Stimulated activated naive CD4-positive, alpha-beta T cell treated with Interleukin-2 at 50 U/mL for 16 hours (primary cell): Measurements from ENCODE around the gene CFAP57.

ENCODE experiments used
- DNase-seq: peaks from one replicate; lab custom pipeline; 2025; lab: John Stamatoyannopoulos, UW

CFAP57 gene

DNA sequence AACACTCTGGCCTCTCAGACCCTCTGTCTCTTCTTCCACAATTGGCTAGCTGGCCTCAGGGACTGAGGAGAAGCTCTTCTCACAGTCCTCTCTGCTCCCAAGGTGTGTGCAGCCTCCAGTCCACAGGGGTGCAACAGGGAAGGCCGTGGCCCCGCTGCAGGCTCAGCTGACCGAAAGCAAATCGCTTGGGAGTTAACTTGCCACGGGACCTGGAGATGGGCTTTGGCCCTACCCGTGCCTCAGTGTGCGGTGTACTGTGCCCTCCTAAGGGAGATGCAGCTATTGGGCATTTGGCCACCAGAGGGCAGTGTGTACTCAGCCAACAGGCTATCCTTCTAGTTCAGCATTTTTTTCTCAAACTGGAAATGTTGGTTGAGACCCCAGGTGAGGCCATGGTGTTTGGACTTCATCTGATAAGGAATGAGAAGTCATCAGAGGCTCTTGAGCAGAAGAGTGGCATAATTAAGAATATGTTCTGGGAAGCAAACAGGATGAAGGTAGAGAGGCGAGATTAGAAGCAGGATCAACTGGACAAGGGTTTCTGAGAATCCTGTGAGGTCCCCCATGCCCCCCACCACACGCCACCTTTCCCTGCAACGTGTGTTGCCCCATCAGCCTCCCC is 55.1 kb downstream of the CFAP57 start:
- peak; percentile 74 for DNase-seq

DNA sequence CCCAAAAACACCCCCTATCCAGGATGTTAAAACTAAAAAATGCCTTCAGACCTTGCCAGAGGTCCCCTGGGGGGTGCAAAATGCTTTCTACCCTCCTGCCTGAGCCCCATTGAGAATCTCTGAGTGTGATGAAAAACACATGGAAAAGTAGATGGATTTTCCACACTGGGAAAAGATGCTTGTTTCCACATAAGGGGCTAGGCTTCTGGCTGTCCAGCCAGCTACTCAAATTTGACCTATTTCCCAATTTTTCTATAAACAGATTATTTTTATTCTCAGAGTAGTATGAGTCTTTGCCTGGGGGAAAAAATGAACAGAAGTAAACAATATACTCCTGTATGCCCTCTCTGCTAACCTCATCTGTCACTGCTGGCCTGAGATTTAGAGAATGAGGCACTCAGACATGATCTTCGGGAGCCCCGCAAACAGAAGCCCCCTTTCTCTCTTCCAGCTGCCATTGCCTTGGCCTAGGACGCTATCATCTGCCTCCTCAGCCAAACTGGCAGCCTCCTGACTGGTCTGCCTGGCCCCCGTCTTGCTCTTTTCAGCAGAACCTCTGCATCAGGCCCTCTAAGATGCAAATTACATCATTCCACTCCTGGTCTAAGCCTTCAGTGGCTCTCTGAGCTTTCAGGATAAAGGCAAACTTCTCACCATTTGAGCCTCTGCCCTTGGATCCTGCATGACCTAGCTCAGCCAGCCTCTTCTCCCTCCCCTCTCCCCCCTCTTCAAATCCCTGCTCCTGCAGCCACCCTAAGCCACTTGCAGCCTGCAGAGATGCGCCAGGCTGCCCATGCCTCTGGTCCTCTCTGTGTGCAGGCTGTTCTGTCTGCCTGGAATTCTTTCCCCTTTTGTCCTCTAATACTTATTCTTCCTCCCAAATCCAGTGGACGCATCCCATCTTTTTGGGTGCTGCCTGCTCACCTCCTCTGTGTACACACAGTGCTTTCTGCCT is 58.0 kb downstream of the CFAP57 start:
- no peak for DNase-seq

DNA sequence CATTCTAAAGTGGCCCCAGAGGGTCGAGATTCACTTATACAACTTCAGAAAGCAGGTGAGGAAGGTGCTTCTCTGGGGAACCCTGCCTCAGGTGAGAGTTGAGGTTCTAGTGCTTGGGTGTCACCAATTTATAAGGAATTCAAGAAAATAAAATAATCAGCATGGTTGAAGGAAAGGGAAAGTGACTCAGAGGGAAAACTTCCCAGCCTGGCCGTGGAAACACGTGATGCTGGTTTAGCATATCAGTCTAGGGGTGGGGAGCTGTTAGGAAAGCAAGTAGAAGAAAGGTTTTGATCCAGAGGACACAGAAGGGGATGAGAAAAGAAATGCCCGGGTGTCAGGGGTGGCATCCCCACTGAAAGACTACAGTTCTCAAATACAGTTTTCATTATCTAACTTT is 59.9 kb downstream of the CFAP57 start:
- no peak for DNase-seq

DNA sequence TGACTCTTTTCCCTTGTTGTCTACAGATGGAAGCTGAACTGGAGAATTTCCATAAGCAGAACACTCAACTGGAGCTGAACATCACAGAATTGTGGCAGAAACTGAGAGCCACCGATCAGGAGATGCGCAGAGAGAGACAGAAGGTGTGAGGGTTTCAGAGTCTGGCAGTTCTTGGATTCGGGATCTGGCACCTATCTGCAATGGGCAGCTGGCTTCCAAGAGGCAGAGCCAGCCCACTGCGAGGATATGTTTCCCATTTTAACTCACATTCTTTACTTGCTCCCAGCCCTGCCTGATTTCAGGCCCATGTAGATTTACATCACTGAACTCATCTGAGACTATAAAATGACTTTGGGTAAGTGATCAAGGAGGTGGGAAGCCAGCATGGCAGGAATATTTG is 60.4 kb downstream of the CFAP57 start:
- DNase-seq, result no peak

DNA sequence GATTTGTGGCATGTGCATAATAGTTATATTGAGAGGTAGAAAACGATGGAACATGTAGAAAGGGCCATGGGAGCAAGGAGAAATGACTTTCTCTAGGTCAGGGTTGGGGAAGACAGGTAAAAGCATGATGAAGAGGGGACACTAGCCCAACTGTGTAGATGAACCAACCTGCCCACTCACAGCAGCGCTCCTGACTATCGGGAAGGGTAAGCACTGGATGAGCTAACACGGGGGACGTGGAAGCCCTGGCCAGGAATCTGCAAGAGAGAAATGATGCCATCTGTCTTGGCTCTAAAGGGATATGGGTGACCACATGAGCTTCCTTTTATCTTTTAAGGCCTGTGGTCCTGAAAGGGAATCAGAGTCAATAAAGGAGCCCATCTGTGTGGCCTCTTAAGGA is 61.5 kb downstream of the CFAP57 start:
- DNase-seq, result no peak

DNA sequence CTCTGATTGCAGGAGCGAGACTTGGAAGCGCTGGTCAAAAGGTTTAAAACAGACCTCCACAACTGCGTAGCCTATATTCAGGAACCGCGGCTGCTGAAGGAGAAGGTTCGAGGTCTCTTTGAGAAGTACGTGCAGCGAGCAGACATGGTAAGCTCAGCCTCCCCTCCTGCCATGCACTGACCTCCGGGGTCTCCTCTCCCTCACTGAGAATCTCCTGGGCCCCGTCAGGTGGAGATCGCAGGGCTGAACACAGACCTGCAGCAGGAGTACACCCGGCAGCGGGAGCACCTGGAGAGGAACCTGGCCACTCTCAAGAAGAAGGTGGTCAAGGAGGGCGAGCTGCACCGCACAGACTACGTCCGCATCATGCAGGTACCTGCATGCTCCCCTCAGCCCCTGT is 62.1 kb downstream of the CFAP57 start:
- no peak for DNase-seq

DNA sequence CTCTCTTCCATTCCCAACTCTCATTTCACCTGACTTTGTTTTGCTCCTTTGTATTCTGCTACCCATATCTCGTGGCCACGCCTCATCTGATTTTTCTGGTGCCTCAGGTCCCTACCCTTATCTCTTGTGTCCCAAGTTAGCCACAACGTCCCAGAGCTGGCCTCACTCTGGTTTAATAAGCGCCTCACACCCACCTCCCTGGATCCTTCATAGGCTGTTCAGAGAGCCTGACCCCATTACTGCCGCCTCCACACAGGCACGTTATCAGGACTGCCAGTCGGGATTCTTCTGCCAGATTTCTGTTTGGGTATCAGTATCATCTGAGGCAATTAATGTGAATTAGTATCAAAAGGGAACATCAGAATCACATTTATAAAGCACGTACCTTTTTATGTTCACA is 62.9 kb downstream of the CFAP57 start:
- no peak for DNase-seq

DNA sequence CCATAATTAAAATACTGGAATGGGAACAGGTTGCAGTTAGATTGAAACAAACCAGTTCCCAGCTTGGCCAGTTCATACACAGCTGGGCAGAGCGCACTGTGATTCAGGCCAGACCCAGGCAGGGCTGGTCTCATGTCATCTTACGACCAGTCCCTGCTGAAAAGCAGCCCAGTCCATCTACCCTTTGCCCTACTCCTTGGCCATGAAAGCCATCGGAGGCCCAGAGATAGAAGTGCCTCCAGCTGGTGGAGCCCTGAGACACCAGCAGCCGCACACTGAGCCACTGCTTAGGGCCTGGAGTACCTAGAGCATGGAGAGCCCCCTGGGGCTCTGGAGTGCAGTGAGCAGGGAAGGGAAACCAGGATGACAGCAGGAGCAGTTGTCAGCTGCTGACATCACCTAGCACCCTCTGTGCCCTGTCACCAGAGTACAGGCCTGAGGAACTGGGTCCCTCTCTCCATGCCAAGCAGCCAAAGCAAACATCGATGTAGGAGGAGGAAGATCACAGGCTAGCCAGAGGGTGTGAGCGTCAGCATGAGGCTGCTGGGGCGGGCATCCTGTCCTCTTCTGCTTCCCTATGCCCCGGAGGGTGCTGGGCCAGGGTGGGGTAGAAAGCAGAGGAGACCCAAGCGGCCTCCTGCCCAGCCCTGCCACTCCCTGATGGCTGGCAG is 63.5 kb downstream of the CFAP57 start:
- no peak for DNase-seq

DNA sequence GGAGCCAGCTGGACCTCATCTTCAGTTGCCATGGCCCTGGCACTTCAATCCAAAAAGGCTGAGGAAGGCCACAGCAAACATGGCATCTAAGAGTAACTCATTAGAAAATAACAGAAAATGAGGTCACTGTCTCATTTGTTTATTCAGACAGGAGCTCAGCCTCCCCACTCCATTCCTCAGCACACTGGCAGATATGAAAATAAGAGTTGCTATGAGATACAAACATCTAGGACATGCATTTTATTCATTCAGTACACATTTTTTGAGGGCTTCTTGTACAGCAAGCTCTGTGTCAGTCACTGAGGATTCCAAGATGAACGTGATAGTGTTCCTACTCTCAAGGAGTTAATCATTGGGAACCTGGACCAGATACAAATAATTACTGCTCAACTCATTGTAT is 65.0 kb downstream of the CFAP57 start:
- no peak for DNase-seq

DNA sequence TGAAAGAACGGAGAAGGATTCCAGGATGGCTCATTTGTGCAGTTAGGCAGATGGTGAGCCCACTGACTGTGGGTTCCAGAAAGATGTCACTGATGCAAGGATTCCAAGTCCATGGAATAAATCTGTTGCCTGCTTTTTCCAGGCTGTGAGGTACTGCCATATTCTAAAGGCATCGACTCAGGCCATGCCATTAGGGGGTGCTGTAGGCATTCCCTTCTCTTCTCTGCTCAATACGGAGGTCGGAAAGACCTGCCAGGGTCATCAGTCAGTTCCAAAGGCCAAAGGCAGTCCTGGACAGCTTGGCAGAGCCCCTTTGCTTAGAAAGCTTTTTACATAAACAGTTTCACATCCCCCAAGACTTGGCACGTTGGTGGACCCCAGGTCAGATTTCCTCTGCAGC is 66.0 kb downstream of the CFAP57 start:
- DNase-seq, result no peak

DNA sequence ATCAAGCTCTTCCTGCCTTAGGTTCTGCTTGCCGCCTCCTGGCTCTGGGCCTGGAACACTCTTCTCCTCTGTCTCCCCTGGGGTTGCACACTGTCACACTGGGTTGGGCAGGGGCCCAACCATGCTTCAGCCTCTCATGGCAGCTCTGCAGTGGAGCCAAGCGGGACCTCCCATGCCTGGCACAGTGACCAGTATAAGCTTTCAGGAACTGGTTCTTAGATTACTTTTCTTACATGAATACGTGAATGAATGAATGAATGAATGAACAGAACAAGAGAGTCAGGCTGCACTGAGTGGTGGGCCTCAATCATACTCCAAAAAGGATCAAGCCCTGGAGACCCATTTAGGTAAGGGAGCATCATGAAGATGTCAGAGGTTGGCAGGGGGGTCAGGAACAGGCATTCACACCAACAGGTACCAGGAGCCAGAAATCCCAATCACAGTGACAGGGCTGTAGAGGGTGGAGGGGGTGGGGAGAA is 66.9 kb downstream of the CFAP57 start:
- no peak for DNase-seq

DNA sequence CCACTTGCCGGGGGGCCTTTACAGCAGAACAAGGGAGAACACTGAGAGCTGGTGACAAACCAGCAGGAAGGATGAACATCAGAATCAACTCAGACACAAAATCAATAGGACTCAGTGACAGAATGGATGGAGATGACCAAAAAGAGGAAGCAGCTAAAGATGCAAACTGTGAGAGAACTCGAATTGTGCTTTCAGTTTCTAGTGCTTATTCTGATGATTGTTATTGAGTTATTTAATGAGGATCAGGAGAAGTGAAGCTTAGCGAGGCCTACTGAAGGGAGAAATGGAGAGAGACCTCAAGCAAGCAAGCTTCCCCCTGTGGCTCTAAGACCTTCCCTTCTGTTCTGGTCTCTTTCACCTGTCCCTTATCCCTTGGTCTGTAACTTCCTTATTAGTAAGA is 67.4 kb downstream of the CFAP57 start:
- DNase-seq, result no peak

DNA sequence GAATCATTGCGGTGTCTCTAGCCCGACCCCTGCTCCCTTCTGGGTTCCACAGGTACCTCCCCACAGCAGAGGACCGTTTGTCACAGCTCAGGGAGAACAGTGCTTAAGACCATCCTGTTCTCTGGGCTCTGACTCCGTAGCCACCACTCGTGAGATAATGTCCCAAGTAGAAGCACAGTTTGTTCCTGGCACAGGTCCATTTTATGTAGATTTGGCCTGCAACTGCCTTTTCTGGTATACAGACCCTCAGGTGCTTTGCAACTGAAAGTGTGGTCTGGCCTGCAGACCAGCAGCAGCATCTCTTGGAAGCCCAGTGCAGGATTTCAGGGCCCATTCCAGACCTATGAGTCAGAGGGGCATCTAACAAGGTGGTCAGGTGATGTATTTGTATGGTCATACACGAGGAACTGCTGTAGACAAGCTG is 69.3 kb downstream of the CFAP57 start:
- DNase-seq, result no peak

DNA sequence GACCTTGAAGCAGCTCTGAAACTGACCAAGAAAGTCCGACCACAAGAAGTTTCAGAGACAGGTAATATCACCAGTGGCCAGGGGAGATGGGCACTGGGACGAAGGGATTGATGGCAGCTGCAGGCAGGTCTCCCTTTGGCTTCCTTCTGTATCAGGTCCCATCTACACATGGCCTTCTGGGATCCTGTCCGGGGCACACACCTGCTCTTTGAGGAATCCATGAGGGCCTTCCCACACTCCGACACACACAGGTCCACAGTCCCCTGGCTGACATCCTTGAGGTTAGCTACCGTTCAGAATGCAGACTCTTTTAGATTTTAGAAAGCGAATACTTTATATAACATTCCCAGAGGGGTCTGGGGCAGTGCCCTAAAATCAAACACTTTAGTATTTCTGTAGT is 71.2 kb downstream of the CFAP57 start:
- no peak for DNase-seq

DNA sequence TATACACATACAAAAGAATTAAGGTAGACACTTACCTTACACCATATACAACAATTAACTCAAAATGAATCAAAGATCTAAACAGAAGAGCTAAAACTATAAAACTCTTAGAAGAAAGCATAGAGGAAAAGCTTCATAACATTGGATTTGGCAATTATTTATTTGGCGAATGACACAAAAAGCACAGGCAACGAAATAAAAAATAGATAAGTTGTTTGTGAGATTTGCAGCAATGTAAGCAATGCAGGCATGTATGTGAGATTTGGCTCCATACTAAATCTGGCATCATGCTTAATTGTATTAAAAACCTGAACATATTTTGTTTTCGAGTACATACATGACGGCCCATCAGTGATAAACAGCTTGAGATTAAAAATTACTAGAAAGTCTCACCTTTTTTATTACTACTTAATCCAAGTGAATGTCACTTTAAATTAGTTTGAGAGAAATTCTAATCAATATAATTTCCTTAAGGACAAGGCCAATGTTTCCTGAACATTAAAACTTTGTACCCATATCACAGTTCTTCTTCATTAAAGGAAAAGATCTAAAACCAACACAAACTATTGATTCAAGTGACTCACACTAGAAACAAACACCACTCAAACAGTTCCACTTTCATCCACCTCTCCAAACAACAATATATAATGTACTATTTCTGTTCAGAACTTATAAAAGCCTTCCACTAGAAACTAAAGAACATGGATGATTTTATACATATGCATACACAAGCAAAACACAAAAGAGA is 74.5 kb downstream of the CFAP57 start:
- DNase-seq, result no peak

DNA sequence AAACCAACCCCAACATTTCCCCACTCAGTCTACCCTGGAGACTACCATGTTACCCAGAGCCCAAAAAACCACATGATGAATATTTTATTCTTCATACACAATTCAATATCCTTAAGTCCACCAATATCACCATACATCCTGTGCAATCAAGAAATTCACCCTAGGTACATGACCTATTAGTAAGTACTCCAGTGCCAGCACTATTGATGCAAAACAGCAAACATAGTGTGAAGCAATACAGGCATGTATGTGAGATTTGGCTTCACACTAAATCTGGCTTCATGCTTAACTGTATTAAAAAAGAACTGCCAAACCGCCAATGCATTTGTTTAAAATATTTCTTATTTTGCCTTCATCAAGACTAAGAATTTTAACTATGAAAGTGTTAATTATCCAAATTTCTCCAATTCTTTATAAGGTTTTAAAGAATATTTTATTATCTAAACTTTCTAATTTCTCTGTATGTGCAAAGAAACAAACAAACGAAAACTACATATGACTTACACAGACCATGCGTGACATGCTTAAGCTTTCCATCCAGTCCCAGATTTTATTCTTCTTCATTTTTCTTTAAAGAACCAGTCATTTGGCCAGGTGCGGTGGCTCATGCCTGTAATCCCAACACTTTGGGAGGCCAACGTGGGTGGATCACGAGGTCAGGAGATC is 75.3 kb downstream of the CFAP57 start:
- no peak for DNase-seq

DNA sequence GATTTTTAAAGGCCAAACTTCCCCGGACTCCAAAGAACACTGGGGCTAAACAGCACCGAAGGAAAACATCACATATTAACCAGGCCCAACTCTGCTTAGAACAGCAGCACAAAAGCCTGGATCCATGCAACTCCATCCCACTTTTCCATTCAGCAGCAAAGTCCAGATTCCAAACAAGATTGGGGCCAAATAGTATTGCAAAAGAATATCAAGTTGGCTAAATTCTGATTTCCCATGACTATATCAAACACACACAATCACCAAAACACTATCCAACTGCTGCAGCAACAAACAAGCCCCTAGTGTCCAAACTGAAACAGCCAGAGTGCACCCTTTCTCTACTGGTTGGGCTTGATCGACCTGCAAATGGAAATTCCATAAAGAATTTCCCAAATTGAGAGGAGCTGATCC is 78.2 kb downstream of the CFAP57 start:
- no peak for DNase-seq

DNA sequence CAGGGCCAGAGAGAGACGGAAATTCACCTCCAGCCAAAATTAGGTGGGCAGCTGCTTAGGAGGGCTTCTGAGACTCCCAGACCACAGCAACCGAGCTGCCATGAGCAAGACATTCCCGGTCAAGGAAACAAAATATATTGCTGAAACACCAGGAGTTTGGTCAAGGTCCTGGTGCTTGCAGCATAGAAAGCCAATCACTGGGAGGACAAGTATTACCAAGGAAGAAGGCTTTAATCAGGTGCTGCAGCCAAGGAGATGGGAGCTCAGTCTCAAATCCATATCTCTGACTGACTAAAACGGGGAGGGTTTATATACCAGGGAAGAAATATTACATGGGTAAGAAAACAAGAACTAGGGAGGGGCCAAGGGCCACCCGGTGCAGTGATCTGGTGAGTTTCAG is 78.9 kb downstream of the CFAP57 start:
- no peak for DNase-seq

DNA sequence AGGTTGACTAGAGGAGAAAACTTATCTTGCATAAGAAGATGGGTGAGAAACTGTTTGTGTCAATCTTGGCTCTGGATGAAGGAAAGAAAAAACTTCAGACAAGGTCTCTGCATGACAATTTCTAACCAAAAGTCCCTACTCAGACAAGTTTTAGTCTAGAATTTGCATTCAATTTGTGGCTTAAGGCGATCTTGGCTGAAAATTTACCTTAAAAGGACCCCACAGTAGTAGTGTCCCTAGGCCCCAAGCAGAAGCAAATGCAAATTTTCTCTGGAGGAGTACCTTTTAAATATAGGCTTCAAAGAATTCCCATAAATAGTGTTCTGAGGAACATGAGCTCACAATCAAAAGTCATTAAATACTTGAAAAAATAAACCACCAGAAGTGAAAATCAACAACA is 80.1 kb downstream of the CFAP57 start:
- no peak for DNase-seq

DNA sequence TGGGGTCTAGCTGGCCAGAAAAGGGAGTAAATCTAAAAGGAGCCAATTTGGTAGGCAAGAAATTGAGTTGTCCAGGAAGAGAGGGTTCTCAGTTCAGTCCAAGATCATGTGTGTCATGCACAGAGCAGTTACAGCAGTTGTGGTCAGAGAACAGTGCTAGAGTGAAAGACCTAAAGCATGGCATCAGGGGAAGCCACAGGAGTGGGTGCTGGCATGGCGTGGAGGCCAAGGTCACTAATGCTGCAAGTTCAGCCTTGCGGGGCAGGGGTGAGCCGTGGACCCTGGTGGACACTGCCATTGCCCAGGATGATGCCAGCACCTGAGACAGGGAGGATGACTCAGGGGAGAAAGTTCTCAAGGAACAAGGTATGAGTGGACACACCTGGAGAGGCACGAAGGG is 81.0 kb downstream of the CFAP57 start:
- DNase-seq, result no peak

DNA sequence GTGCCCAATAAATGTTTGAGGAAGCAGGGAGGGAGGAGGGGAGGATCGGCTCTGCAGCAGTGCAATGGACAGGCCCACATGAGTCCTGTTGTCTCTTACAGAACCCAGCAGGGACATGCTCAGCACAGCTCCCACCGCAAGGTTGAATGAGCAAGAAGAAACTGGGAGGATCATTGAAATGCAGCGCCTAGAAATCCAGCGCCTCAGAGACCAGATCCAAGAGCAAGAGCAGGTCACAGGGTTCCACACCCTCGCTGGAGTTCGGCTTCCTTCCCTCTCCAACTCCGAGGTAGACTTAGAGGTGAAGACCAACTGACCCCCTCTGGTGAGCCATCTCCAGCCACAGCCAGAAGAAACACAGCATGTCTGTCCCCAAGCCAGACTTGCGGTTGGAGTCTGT is 81.7 kb downstream of the CFAP57 start:
- no peak for DNase-seq
